Measurements from ENCODE around the gene CREB5. TPM values are rescaled to one million over a fixed set of nuclear protein-coding genes. Genes with fewer than 3 reads are reported as not detected.

CREB5 gene
- total and polyA plus RNA-seq, 4 experiments from 2014 or later: not detected

GRCh38 chr7:28376634-28377033, 35.7 kb upstream of the CREB5 start:
- DNase-seq: no peak
- intact Hi-C loops (cut with micrococcal nuclease): no loop called here
- no peak overlapping the region for H3K27ac Mint-ChIP-seq
- Histone ChIP-seq H3K36me3 (ENCODE audit: insufficient read depth, low read length) (no peaks in the 10 kb centered on the region), H3K27me3 (ENCODE audit: insufficient read depth, low read length) (no peaks in the 10 kb centered on the region), H3K4me3 (ENCODE audit: low read length in 2 of 2) (no peak overlapping the region), H3K27ac (ENCODE audit: low read depth, low read length) (no peak overlapping the region), H3K4me1 (ENCODE audit: insufficient read depth, low read length) (no peaks in the 10 kb centered on the region), H3K9me3 (ENCODE audit: control insufficient read depth in 1 of 2, low read length in 2 of 2) (no peaks in the 10 kb centered on the region)
- H3K27me3 Mint-ChIP-seq: peaks cover 0 to 2% of the 10 kb centered on the region in 2 donors
- H3K4me3 Mint-ChIP-seq: no peak overlapping the region
- peaks cover 0 to 5% (median 0%) of the 10 kb centered on the region in 8 donors for H3K9me3 Mint-ChIP-seq
- ChIA-PET CTCF (ENCODE audit: partially characterized antibody) (no interaction called here), POLR2A (ENCODE audit: partially characterized antibody) (no interaction called here)
- H3K36me3 Mint-ChIP-seq: no peaks in the 10 kb centered on the region
- no peaks in the 10 kb centered on the region for H3K4me1 Mint-ChIP-seq

GRCh38 chr7:28378574-28379149, 33.7 kb upstream of the CREB5 start:
- Mint-ChIP-seq H3K27me3 (peaks cover 0 to 2% of the 10 kb centered on the region in 2 donors), H3K4me1 (no peaks in the 10 kb centered on the region), H3K36me3 (no peaks in the 10 kb centered on the region), H3K27ac (no peak overlapping the region), H3K9me3 (peaks cover 0 to 5% (median 0%) of the 10 kb centered on the region in 8 donors), H3K4me3 (no peak overlapping the region)
- Histone ChIP-seq H3K4me3 (ENCODE audit: low read length in 2 of 2) (no peak overlapping the region), H3K36me3 (ENCODE audit: insufficient read depth, low read length) (no peaks in the 10 kb centered on the region), H3K9me3 (ENCODE audit: control insufficient read depth in 1 of 2, low read length in 2 of 2) (no peaks in the 10 kb centered on the region), H3K27me3 (ENCODE audit: insufficient read depth, low read length) (no peaks in the 10 kb centered on the region), H3K27ac (ENCODE audit: low read depth, low read length) (no peak overlapping the region), H3K4me1 (ENCODE audit: insufficient read depth, low read length) (no peaks in the 10 kb centered on the region)
- no peak for DNase-seq
- ChIA-PET CTCF (ENCODE audit: partially characterized antibody) (no interaction called here), POLR2A (ENCODE audit: partially characterized antibody) (no interaction called here)
- intact Hi-C loops (cut with micrococcal nuclease): no loop called here

- POLR2A ChIA-PET (ENCODE audit: partially characterized antibody): no interaction called here
- intact Hi-C loops (cut with micrococcal nuclease): no loop called here
- H3K27ac Mint-ChIP-seq: no peak overlapping the region
These were observed 30.9 kb upstream of the CREB5 start for GRCh38 chr7:28381466-28381865.

GRCh38 chr7:28382144-28382543, 30.2 kb upstream of the CREB5 start:
- no peak overlapping the region for H3K27ac Mint-ChIP-seq
- peaks cover 0 to 3% (median 0%) of the 10 kb centered on the region in 8 donors for H3K9me3 Mint-ChIP-seq
- ChIA-PET CTCF (ENCODE audit: partially characterized antibody) (no interaction called here), POLR2A (ENCODE audit: partially characterized antibody) (no interaction called here)
- Histone ChIP-seq H3K36me3 (ENCODE audit: insufficient read depth, low read length) (no peaks in the 10 kb centered on the region), H3K4me3 (ENCODE audit: low read length in 2 of 2) (no peak overlapping the region), H3K4me1 (ENCODE audit: insufficient read depth, low read length) (no peaks in the 10 kb centered on the region), H3K27ac (ENCODE audit: low read depth, low read length) (no peak overlapping the region), H3K9me3 (ENCODE audit: control insufficient read depth in 1 of 2, low read length in 2 of 2) (no peaks in the 10 kb centered on the region), H3K27me3 (ENCODE audit: insufficient read depth, low read length) (no peaks in the 10 kb centered on the region)
- H3K4me1 Mint-ChIP-seq: no peaks in the 10 kb centered on the region
- intact Hi-C loops (cut with micrococcal nuclease): no loop called here
- DNase-seq: no peak
- H3K36me3 Mint-ChIP-seq: no peaks in the 10 kb centered on the region
- H3K4me3 Mint-ChIP-seq: no peak overlapping the region
- H3K27me3 Mint-ChIP-seq: peaks cover 0 to 2% of the 10 kb centered on the region in 2 donors

More at GRCh38 chr7:28381466-28381865, 30.9 kb upstream of the CREB5 start:
- Histone ChIP-seq H3K27me3 (ENCODE audit: insufficient read depth, low read length) (no peaks in the 10 kb centered on the region), H3K27ac (ENCODE audit: low read depth, low read length) (no peak overlapping the region), H3K36me3 (ENCODE audit: insufficient read depth, low read length) (no peaks in the 10 kb centered on the region), H3K9me3 (ENCODE audit: control insufficient read depth in 1 of 2, low read length in 2 of 2) (no peaks in the 10 kb centered on the region), H3K4me1 (ENCODE audit: insufficient read depth, low read length) (no peaks in the 10 kb centered on the region), H3K4me3 (ENCODE audit: low read length in 2 of 2) (no peak overlapping the region)
- Mint-ChIP-seq H3K36me3 (no peaks in the 10 kb centered on the region), H3K27me3 (no peaks in the 10 kb centered on the region), H3K4me3 (no peak overlapping the region), H3K9me3 (peaks cover 0 to 3% (median 0%) of the 10 kb centered on the region in 8 donors), H3K4me1 (no peaks in the 10 kb centered on the region)
- DNase-seq: no peak
- CTCF ChIA-PET (ENCODE audit: partially characterized antibody): no interaction called here

- Mint-ChIP-seq H3K4me1 (no peaks in the 10 kb centered on the region), H3K27ac (no peak overlapping the region), H3K4me3 (no peak overlapping the region), H3K9me3 (peaks cover 0 to 3% (median 0%) of the 10 kb centered on the region in 8 donors), H3K36me3 (no peaks in the 10 kb centered on the region), H3K27me3 (peaks cover 0 to 5% of the 10 kb centered on the region in 2 donors)
- intact Hi-C loops (cut with micrococcal nuclease): no loop called here
- ChIA-PET POLR2A (ENCODE audit: partially characterized antibody) (no interaction called here), CTCF (ENCODE audit: partially characterized antibody) (no interaction called here)
- no peaks in the 10 kb centered on the region for H3K36me3 ChIP-seq (ENCODE audit: insufficient read depth, low read length)
- no peak for DNase-seq
- no peak overlapping the region for H3K27ac ChIP-seq (ENCODE audit: low read depth, low read length)
- no peaks in the 10 kb centered on the region for H3K4me1 ChIP-seq (ENCODE audit: insufficient read depth, low read length)
- H3K27me3 ChIP-seq (ENCODE audit: insufficient read depth, low read length): no peaks in the 10 kb centered on the region
- no peaks in the 10 kb centered on the region for H3K9me3 ChIP-seq (ENCODE audit: control insufficient read depth in 1 of 2, low read length in 2 of 2)
- no peak overlapping the region for H3K4me3 ChIP-seq (ENCODE audit: low read length in 2 of 2)
These were observed 28.3 kb upstream of the CREB5 start for GRCh38 chr7:28383975-28384374.

- H3K4me1 Mint-ChIP-seq: peaks cover 0 to 1% (median under 1%) of the 10 kb centered on the region in 4 donors
- no peaks in the 10 kb centered on the region for H3K4me1 ChIP-seq (ENCODE audit: insufficient read depth, low read length)
- H3K27me3 ChIP-seq (ENCODE audit: insufficient read depth, low read length): peaks cover 5% of the 10 kb centered on the region
- H3K36me3 ChIP-seq (ENCODE audit: insufficient read depth, low read length): no peaks in the 10 kb centered on the region
- DNase-seq: peak in 2 of 5 donors; percentile 6 to 13
- peaks cover 19 to 27% of the 10 kb centered on the region in 2 donors for H3K27me3 Mint-ChIP-seq
- H3K27ac Mint-ChIP-seq: no peak overlapping the region
- intact Hi-C loops (cut with micrococcal nuclease): no loop called here
- H3K9me3 Mint-ChIP-seq: peaks cover 0 to 5% (median 0%) of the 10 kb centered on the region in 8 donors
- ChIA-PET POLR2A (ENCODE audit: partially characterized antibody) (no interaction called here), CTCF (ENCODE audit: partially characterized antibody) (interaction anchor here (1.1 kb wide), 1 partner anchor 14 kb away, joined by 3 read pairs; no protein-coding TSS in a partner anchor)
- H3K9me3 ChIP-seq (ENCODE audit: control insufficient read depth in 1 of 2, low read length in 2 of 2): no peaks in the 10 kb centered on the region
- H3K36me3 Mint-ChIP-seq: no peaks in the 10 kb centered on the region
- H3K4me3 Mint-ChIP-seq: no peak overlapping the region
- no peak overlapping the region for H3K4me3 ChIP-seq (ENCODE audit: low read length in 2 of 2)
- H3K27ac ChIP-seq (ENCODE audit: low read depth, low read length): no peak overlapping the region
These were observed 22.6 kb upstream of the CREB5 start for GRCh38 chr7:28389504-28390395.

- H3K27me3 Mint-ChIP-seq: peaks cover 20 to 27% of the 10 kb centered on the region in 2 donors
- CTCF ChIA-PET (ENCODE audit: partially characterized antibody): interaction anchor here (1.1 kb wide), 1 partner anchor 14 kb away, joined by 3 read pairs; no protein-coding TSS in a partner anchor
These were observed 21.9 kb upstream of the CREB5 start for GRCh38 chr7:28390426-28390825.

More at GRCh38 chr7:28390426-28390825, 21.9 kb upstream of the CREB5 start:
- intact Hi-C loops (cut with micrococcal nuclease): no loop called here
- Mint-ChIP-seq H3K4me3 (no peak overlapping the region), H3K9me3 (peaks cover 0 to 5% (median 0%) of the 10 kb centered on the region in 8 donors), H3K36me3 (no peaks in the 10 kb centered on the region), H3K4me1 (peaks cover 0 to 1% (median under 1%) of the 10 kb centered on the region in 4 donors), H3K27ac (no peak overlapping the region)
- Histone ChIP-seq H3K27me3 (ENCODE audit: insufficient read depth, low read length) (peaks cover 5% of the 10 kb centered on the region), H3K4me3 (ENCODE audit: low read length in 2 of 2) (no peak overlapping the region), H3K36me3 (ENCODE audit: insufficient read depth, low read length) (no peaks in the 10 kb centered on the region), H3K27ac (ENCODE audit: low read depth, low read length) (no peak overlapping the region), H3K4me1 (ENCODE audit: insufficient read depth, low read length) (no peaks in the 10 kb centered on the region), H3K9me3 (ENCODE audit: control insufficient read depth in 1 of 2, low read length in 2 of 2) (no peaks in the 10 kb centered on the region)
- POLR2A ChIA-PET (ENCODE audit: partially characterized antibody): no interaction called here
- no peak for DNase-seq

Measured in CD4-positive, alpha-beta memory T cell (primary cell).